Measurements from ENCODE around the gene POLR2J.
"Not testable (repeated sequence)": the region's sequence is repeated elsewhere in the genome, so short reads cannot be mapped to it uniquely, and the experiment has no call there.

Gene POLR2J

GRCh38 chr7:102494473-102495149 lies 15.9 kb upstream of the POLR2J start:
- not testable (repeated sequence) for DNase-seq (ENCODE audit: low spot score)

GRCh38 chr7:102494026-102494425 lies 15.3 kb upstream of the POLR2J start:
- DNase-seq (ENCODE audit: low spot score), result not testable (repeated sequence)

GRCh38 chr7:102493220-102493935 lies 14.7 kb upstream of the POLR2J start:
- not testable (repeated sequence) for DNase-seq (ENCODE audit: low spot score)

GRCh38 chr7:102490529-102491075 lies 11.9 kb upstream of the POLR2J start:
- DNase-seq (ENCODE audit: low spot score), result not testable (repeated sequence)

- not testable (repeated sequence) for DNase-seq (ENCODE audit: low spot score)
Measured at GRCh38 chr7:102484317-102484716, 5.6 kb upstream of the POLR2J start.

- not testable (repeated sequence) for DNase-seq (ENCODE audit: low spot score)
Measured at GRCh38 chr7:102481962-102482361, 3.2 kb upstream of the POLR2J start.

GRCh38 chr7:102479982-102480637 lies 1.4 kb upstream of the POLR2J start:
- not testable (repeated sequence) for DNase-seq (ENCODE audit: low spot score)

GRCh38 chr7:102479209-102479584 lies 475 bp upstream of the POLR2J start:
- DNase-seq (ENCODE audit: low spot score), result not testable (repeated sequence)

GRCh38 chr7:102474736-102475435 lies 3.8 kb downstream of the POLR2J start:
- DNase-seq (ENCODE audit: low spot score), result not testable (repeated sequence)

GRCh38 chr7:102474116-102474515 lies 4.6 kb downstream of the POLR2J start:
- not testable (repeated sequence) for DNase-seq (ENCODE audit: low spot score)

- DNase-seq (ENCODE audit: low spot score), result no peak
Measured at GRCh38 chr7:102473271-102473991, 5.3 kb downstream of the POLR2J start.

GRCh38 chr7:102472126-102473041 lies 6.3 kb downstream of the POLR2J start:
- DNase-seq (ENCODE audit: low spot score), result no peak

- DNase-seq (ENCODE audit: low spot score), result no peak
Measured at GRCh38 chr7:102471791-102472125, 7.0 kb downstream of the POLR2J start.

- DNase-seq (ENCODE audit: low spot score), result no peak
Measured at GRCh38 chr7:102469972-102470825, 8.5 kb downstream of the POLR2J start.

- DNase-seq (ENCODE audit: low spot score), result no peak
Measured at GRCh38 chr7:102469351-102469971, 9.3 kb downstream of the POLR2J start.

GRCh38 chr7:102468478-102469350 lies 10.0 kb downstream of the POLR2J start:
- DNase-seq (ENCODE audit: low spot score), result no peak

- no peak for DNase-seq (ENCODE audit: low spot score)
Measured at GRCh38 chr7:102467581-102468477, 10.9 kb downstream of the POLR2J start.

Measured in iPS-NIHi11 (cell line).